HG02852 (cell line): ENCODE data around the gene CIDEA.
A peak's percentile ranks its signal among the peaks of the same experiment; 100 is the strongest.

ENCODE experiments used
- ATAC-seq: cut with Tn5 transposase; IDR thresholded peaks from one replicate; pipeline ENCODE4 v1.9.1; 2021; ENCODE audit warnings: mild to moderate bottlenecking, moderate library complexity; ENCODE audit not compliant: unreplicated experiment

Gene CIDEA

DNA sequence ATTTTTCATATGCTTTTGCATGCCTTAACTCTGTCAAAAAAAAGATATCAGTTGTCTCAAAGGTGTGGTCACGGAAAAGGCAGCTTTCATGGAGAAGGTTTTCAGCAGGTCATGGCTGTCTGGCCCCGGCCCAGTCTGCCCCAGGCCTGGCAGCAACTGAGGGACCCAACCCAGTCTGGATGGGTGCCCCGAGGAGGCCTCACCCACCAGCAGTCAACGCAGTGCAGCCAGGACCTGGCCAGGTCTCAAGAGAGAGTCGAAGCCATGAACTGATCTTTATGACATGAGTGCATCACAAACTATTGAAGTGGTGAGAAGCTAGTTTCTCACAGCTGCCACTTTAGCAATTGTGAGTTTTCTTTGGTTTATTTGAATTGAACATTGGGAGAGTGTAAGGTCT lies 61.8 kb downstream of the CIDEA start:
- ATAC-seq, result no peak

DNA sequence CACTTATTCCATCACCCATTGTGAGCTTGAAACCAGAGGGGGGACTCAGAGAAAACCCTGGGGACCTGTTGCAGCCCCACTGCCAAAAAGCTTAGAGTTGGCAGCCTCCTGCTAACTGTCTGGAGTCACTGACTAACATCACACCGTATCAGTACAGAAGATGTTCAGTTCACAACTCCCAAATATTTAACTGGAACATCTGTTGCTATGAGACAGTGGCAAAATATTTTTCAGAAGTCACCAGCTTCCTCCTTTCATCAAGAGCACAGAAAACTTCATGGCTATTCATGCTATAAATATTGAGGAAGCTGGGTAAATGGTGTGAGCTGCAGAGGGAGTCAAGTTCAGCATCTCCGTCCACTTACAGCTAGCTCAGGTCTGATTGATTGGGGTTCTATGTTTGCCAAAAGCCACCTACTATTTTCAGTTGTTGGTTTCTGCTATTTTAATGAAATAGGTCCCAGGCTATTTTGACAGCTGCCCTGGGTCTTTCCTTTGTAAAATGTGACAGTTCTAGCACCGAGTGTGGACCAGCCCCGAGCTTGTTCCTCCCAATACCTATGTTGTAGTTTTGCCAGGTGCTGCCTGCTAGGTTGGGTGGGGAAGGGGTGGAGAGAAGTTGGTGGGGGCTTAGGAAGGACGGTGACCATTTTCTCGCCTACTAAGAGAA lies 63.6 kb downstream of the CIDEA start:
- ATAC-seq, result no peak

DNA sequence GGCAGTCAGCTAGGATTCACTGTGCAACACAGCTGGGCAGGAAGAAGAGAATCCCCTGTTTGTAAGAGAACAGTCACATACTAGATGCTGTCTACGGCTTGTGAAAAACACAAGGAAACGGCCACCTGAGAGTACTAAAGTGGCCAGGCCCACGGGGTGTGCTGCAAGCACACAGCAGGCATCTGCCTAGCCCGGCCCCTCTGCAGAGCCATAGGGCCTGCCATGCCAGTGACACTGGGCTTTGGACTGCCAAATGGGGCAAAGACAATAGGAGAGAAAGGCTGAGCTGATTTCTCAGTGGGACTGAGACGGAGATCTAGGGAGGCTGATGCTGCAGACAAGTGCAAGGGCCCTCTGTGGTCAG lies 64.2 kb downstream of the CIDEA start:
- ATAC-seq, result no peak

DNA sequence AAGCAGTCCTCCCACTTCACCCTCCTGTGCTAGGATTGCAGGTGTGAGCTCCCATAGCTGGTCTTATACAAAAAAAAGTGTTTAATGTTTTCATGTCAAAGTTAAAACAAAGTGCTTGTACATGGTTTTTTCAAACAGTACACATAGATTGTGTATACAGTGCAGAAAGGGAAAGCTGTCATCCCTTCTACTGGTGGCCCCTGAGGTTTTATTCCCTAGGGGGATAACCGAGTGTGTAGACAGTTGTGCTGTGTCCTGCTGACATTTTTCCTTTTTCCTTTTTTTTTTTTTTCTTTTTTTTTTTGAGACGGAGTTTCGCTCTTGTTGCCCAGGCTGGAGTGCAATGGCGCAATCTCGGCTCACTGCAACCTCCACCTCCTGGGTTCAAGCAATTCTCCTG lies 64.7 kb downstream of the CIDEA start:
- no peak for ATAC-seq

DNA sequence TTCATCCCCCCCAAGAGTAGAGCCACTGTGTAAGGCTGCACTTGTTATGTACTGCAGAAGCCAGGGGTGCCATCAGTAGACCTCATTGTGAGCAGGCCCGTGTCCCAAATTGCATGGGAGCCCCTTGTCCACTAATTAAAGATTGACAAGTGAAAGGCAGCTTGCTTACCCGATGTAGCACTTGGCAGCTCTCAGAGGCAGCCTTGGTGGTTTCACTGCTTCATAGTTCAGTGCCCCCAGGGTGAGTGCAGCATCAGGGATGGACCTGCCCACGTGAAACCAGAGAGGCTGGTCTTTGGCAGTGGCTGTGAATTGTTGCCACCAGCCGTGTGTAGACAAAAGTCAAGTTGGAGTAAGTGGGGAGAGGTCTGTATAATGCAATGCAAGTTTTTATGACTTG lies 67.2 kb downstream of the CIDEA start:
- peak; percentile 67 for ATAC-seq

DNA sequence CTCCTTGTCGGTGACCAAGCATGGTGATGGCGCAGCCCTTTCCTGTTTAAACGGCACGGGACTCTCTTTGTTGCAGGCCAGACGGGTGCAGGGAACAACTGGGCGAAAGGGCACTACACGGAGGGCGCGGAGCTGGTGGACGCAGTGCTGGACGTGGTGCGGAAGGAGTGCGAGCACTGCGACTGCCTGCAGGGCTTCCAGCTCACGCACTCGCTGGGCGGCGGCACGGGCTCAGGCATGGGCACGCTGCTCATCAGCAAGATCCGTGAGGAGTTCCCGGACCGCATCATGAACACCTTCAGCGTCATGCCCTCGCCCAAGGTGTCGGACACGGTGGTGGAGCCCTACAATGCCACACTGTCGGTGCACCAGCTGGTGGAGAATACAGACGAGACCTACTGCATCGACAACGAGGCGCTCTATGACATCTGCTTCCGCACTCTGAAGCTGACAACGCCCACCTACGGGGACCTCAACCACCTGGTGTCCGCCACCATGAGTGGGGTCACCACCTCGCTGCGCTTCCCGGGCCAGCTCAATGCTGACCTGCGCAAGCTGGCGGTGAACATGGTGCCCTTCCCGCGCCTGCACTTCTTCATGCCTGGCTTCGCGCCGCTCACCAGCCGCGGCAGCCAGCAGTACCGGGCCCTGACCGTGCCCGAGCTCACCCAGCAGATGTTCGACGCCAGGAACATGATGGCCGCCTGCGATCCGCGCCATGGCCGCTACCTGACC lies 71.0 kb downstream of the CIDEA start:
- no peak for ATAC-seq

DNA sequence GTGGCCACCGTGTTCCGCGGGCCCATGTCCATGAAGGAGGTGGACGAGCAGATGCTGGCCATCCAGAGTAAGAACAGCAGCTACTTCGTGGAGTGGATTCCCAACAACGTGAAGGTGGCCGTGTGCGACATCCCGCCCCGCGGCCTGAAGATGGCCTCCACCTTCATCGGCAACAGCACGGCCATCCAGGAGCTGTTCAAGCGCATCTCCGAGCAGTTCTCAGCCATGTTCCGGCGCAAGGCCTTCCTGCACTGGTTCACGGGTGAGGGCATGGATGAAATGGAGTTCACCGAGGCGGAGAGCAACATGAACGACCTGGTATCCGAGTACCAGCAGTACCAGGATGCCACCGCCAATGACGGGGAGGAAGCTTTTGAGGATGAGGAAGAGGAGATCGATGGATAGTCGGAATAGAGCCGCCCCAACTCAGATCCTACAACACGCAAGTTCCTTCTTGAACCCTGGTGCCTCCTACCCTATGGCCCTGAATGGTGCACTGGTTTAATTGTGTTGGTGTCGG lies 71.6 kb downstream of the CIDEA start:
- no peak for ATAC-seq

DNA sequence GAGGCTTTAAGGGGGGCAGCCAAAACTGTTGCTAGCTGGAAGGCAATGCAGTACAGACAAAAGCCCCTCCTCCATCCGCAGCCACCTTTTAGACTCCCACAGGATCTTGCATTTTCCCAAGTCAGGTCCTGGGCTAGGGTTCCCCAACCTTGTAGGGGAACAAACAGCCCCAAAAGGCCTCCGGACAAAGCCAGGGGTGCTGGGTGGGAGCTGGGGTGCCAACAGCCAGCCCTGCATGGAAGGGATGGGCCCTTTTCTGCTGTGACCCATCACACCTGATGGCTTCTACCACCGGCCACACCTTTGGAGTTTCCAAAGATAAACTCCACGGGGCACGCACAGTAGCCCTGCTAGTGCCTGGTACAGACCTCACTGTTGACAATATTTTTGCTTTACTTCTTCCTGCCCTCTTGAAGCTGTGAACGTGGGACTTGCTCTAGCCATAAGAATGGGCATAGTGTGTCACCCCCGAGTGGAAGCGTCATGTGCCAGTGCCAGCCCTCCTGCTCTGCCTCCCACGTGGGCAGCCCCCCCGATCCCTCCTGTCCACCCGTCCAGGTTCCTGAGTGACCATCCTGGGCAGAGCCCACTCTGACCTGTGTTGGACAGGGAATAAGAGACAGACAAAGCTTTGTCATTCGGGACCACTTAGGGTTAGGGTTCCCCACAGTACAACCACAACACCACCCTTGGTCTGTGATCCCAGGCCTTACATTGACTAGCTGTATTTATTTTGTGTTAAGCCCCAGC lies 72.7 kb downstream of the CIDEA start:
- no peak for ATAC-seq
